Tongue (tissue), 2 donors: ENCODE results near the gene DDX1. TPM values are rescaled to one million over a fixed set of nuclear protein-coding genes. Genes with fewer than 3 reads are reported as not detected.
A peak's percentile ranks its signal among the peaks of the same experiment; 100 is the strongest.
"Not testable (repeated sequence)": the region's sequence is repeated elsewhere in the genome, so short reads cannot be mapped to it uniquely, and the experiment has no call there.

Source experiments
- DNase-seq: peaks from one replicate; pipeline ENCODE4 v3.0.0-alpha.2; 2015
- total RNA-seq: library from RNA; depleted of rRNA; stranded (reverse); fragments of >200 nt; gene quantifications from one replicate; pipeline ENCODE4 v1.2.3, GENCODE V29; 2014

Gene DDX1
- total RNA-seq, 1 donor from 2014 or later, result 106 TPM

GRCh38 chr2:15677141-15677843, 85.6 kb downstream of the DDX1 start:
- DNase-seq, result peak; percentile 65

GRCh38 chr2:15678346-15678745, 86.7 kb downstream of the DDX1 start:
- DNase-seq, result no peak

DNA sequence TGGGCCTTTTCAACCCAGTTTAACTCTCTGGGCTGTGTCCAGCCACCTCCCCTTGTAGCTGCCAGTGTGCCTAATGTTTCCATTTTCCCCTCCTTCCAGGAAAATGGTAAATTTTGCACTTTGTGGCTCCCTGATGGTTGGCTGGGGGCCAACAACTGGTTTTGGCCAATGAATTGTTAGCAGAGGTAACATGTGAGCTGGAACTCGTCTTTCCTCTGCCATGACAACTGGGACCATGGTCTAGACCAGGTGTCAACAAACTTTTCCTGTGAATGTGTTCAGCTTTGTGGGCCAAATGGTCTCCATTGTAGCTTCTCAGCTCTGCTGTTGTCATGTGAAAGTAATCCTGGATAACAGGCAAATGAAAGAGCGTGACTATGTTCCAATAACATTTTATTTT, 87.2 kb downstream of the DDX1 start:
- no peak for DNase-seq

DNA sequence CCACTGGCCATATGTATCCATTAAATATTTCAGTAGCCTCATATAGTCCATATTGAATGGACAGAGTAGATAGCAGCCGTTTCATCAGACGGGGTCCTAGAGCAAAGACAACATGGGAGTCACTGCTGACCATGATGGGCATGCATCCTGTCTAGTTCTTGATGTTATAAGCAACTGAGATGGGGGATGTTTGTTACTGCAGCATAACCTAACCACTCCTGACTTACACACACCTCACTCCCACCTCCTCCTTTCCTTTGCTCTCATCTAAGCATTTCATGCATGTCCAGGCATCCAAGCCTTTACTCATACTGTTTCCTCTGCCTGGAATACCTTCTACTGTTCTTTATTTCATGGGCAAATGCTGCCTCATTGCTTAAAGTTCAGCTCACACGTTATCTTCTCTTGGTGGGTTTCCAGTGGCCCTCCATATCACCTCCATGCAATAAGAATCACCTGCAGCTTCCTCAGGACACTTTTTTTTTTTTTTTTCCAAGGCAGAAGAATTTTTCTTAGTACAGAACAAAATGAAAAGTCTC, 87.8 kb downstream of the DDX1 start:
- no peak for DNase-seq

GRCh38 chr2:15680132-15680531, 88.5 kb downstream of the DDX1 start:
- not testable (repeated sequence) for DNase-seq

Other genes starting within 250 kb of the DDX1 start
- 73.3 TPM for gene NBAS, start 30.5 kb upstream of the DDX1 start, total RNA-seq